GM23248 (cell line): ENCODE data around the gene SLC22A1.

Experiments
- EZH2 ChIP-seq: fragments of 200-600 bp; sonication (generic); IDR thresholded peaks from 2 replicates; pipeline ENCODE4 v1.6.1; 2018; ENCODE audit warnings: antibody characterized with exemption, mild to moderate bottlenecking; ENCODE audit not compliant: insufficient read depth, poor library complexity, severe bottlenecking
- EZH2phosphoT487 ChIP-seq: fragments of 200-600 bp; sonication (generic); IDR thresholded peaks from 2 replicates; pipeline ENCODE4 v1.6.1; 2018; ENCODE audit warnings: antibody characterized with exemption, moderate library complexity, mild to moderate bottlenecking, low read depth; ENCODE audit not compliant: insufficient read depth

GRCh38 chr6:160194808-160195207, 73.2 kb downstream of the SLC22A1 start:
- no peak for TF ChIP-seq EZH2
- TF ChIP-seq EZH2phosphoT487 = no peak
